Endothelial cell of umbilical vein (primary cell): ENCODE results near the gene MYO1G. TPM values are rescaled to one million over a fixed set of nuclear protein-coding genes. Genes with fewer than 3 reads are reported as not detected.

Experiments used
- BruUV-seq: library from RNA; stranded (reverse); fragments of 400-500 nt; replicated peaks from 2 replicates; lab custom pipeline; 2021; lab: Mats Ljungman, UMichigan
- CTCF ChIA-PET: fragments of 300-600, 350-600 bp; sonication (Branson Sonifier 250); formaldehyde crosslinking; loops from one replicate; lab custom pipeline; 2021; ENCODE audit warnings: antibody characterized with exemption, inconsistent platforms; lab: Charles Lee
- POLR2A ChIA-PET: fragments of 300-600, 350-600 bp; sonication (Branson Sonifier 250); formaldehyde crosslinking; loops from one replicate; lab custom pipeline; 2021; ENCODE audit warnings: antibody characterized with exemption, inconsistent platforms; lab: Charles Lee
- DNase-seq: peaks from one replicate; pipeline ENCODE4 v3.0.0-alpha.2; 2011; ENCODE audit warnings: low read depth, low spot score
- FAIRE-seq: peaks from 2 replicates; lab custom pipeline; 2011; peaks lifted over from hg19 to GRCh38; lab: Jason Lieb, UNC
- H2AFZ ChIP-seq: 2 replicates; pipeline ENCODE4 v1.6.0; 2012; ENCODE audit warnings: low read depth, low read length, control low read depth, inconsistent platforms
- H3K27ac ChIP-seq: 2 replicates; pipeline ENCODE4 v1.5.1; 2011; ENCODE audit warnings: low read depth, mild to moderate bottlenecking, control low read depth, low read length, moderate library complexity; ENCODE audit not compliant: insufficient read depth
- H3K27me3 ChIP-seq, 2 experiments: 2 replicates each; pipeline versions ENCODE4 v1.6.0 to v1.6.1; 2011; ENCODE audit warnings: low read length in 2 of 2, mixed read lengths in 1 of 2; ENCODE audit not compliant: control insufficient read depth in 2 of 2, insufficient read depth in 2 of 2
- H3K36me3 ChIP-seq, 2 experiments: 2 replicates in 1 of 2; 3 replicates in 1 of 2; pipeline ENCODE4 v1.5.1; 2011; ENCODE audit warnings: low read length in 2 of 2, mild to moderate bottlenecking in 1 of 2, moderate library complexity in 1 of 2; ENCODE audit not compliant: control insufficient read depth in 2 of 2, insufficient read depth in 2 of 2; ENCODE audit errors: extremely low read depth in 1 of 2
- H3K4me1 ChIP-seq: 3 replicates; pipeline ENCODE4 v1.5.1; 2011; ENCODE audit warnings: mild to moderate bottlenecking, low read length; ENCODE audit not compliant: control insufficient read depth, insufficient read depth; ENCODE audit errors: extremely low read depth
- H3K4me2 ChIP-seq: 2 replicates; pipeline ENCODE4 v1.6.1; 2011; ENCODE audit warnings: low read length, control low read depth, mixed read lengths; ENCODE audit not compliant: insufficient read depth
- H3K4me3 ChIP-seq, 3 experiments: fragments of 200-600 bp in 1 of 3; sonication (generic), shearing (Covaris generic) in 1 of 3; replicated peaks in 1 of 3; 2 replicates each; pipeline ENCODE4 v1.5.1; 2011 to 2016; ENCODE audit warnings: control low read depth in 3 of 3, low read length in 3 of 3, mild to moderate bottlenecking in 2 of 3, inconsistent platforms in 1 of 3, low read depth in 1 of 3, moderate library complexity in 1 of 3; ENCODE audit not compliant: insufficient read depth in 1 of 3
- H3K79me2 ChIP-seq: 2 replicates; pipeline ENCODE4 v1.6.0; 2012; ENCODE audit warnings: low read length, inconsistent platforms; ENCODE audit not compliant: control insufficient read depth, insufficient read depth
- H3K9ac ChIP-seq: replicated peaks from 2 replicates; pipeline ENCODE3; 2011; ENCODE audit warnings: low read length, control low read depth; ENCODE audit not compliant: insufficient read depth; ENCODE audit errors: extremely low read depth
- H3K9me1 ChIP-seq: replicated peaks from 3 replicates; pipeline ENCODE4 v1.6.0; 2011; ENCODE audit warnings: mild to moderate bottlenecking, low read length; ENCODE audit not compliant: control insufficient read depth, insufficient read depth; ENCODE audit errors: extremely low read depth
- H3K9me3 ChIP-seq: replicated peaks from 2 replicates; pipeline ENCODE4 v1.5.1; 2012; ENCODE audit warnings: low read length, inconsistent platforms; ENCODE audit not compliant: control insufficient read depth, insufficient read depth
- H4K20me1 ChIP-seq: replicated peaks from 2 replicates; pipeline ENCODE3; 2011; ENCODE audit warnings: mild to moderate bottlenecking, low read length; ENCODE audit not compliant: control insufficient read depth, insufficient read depth; ENCODE audit errors: extremely low read depth
- EZH2 ChIP-seq: IDR thresholded peaks from 2 replicates; pipeline ENCODE4 v1.6.1; 2012; ENCODE audit warnings: borderline replicate concordance, low read depth, mild to moderate bottlenecking, moderate library complexity, low read length, inconsistent platforms; ENCODE audit not compliant: severe bottlenecking
- GATA2 ChIP-seq: IDR thresholded peaks from 2 replicates; pipeline ENCODE4 v1.7.0; 2011; ENCODE audit warnings: low read depth, mild to moderate bottlenecking, moderate library complexity, mixed read lengths, low read length; ENCODE audit not compliant: insufficient read length, insufficient read depth
- JUN ChIP-seq: IDR thresholded peaks from 2 replicates; pipeline ENCODE4 v1.6.1; 2011; ENCODE audit warnings: borderline replicate concordance, low read depth; ENCODE audit not compliant: insufficient read length, insufficient read depth
- MYC ChIP-seq: IDR thresholded peaks from one replicate; pipeline ENCODE4 v1.6.1; 2011; ENCODE audit warnings: mild to moderate bottlenecking, low read depth, low read length
- POLR2A ChIP-seq: IDR thresholded peaks from 2 replicates; pipeline ENCODE4 v1.6.1; 2012; ENCODE audit warnings: low read depth, mild to moderate bottlenecking, control low read depth, low read length
- dilution Hi-C: fragments of 300-500 bp; cut with MboI; formaldehyde crosslinking; loops from one replicate; pipeline ENCODE4 v1.15.0; 2019; ENCODE audit warnings: low sequenced_read_pairs; ENCODE audit not compliant: extremely low pct_ligation_motif_present
- intact Hi-C: fragments of 100-400 bp; cut with micrococcal nuclease; formaldehyde crosslinking; loops from one replicate; pipeline ENCODE4 v1.10.0; 2022
- polyA plus RNA-seq, 4 experiments: library from polyadenylated mRNA; depleted of rRNA in 3 of 4; stranded (reverse) in 3 of 4; unstranded in 1 of 4; fragments of >200 nt; gene quantifications; 2 replicates each; pipeline versions ENCODE4 v1.2.1 to v1.2.3, GENCODE V29; 2011 to 2012; ENCODE audit warnings: missing spikeins in 1 of 4
- total RNA-seq: library from RNA; stranded (reverse); gene quantifications from 2 replicates; pipeline ENCODE4 v1.2.3, GENCODE V29; 2021
- TF ChIP-seq, protein P1 (sequence below): IDR thresholded peaks from 2 replicates; pipeline ENCODE4 v1.6.1; 2011; ENCODE audit not compliant: insufficient read depth, insufficient read length
- TF ChIP-seq, protein P2 (sequence below), 2 donors: IDR thresholded peaks; 1 replicate in 1 of 2; 2 replicates in 1 of 2; pipeline ENCODE4 v1.5.1; 2011; ENCODE audit warnings: low read length in 2 of 2, mild to moderate bottlenecking in 2 of 2, moderate library complexity in 2 of 2, control low read depth in 1 of 2, inconsistent platforms in 1 of 2, low read depth in 1 of 2; ENCODE audit not compliant: insufficient read depth in 1 of 2; ENCODE audit errors: extremely low read depth in 1 of 2

MYO1G gene
- total and polyA plus RNA-seq, 2 donors (not counting 3 experiments of a cell fraction or from before 2014, with no cell fraction given): 0.11 TPM; not detected in 1

DNA sequence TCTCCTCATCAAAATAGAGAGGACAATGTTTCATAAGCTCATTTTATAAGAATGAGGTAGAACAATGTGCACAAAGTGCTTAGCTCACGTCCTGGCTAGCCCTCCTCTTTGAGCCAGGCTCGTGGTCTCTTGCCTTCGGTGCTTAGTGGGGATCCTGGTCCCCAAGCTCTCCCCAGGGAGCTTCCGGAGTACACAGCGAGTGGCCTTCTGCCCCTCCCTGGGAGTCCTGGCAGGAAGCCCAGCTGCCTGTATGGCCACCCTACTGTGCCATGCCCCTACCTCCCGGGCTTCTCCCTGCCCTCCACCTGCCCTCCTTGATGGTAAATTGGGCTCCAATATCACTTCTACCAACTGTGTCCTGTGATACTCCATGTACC, 868 bp downstream of the MYO1G start:
- Histone ChIP-seq H3K27ac (no peak overlapping the region), H3K9ac (no peak overlapping the region), H3K9me3 (no peaks in the 10 kb centered on the region), H3K79me2 (no peaks in the 10 kb centered on the region), H3K4me3 (no peak overlapping the region), H4K20me1 (no peaks in the 10 kb centered on the region), H3K36me3 (peaks cover 5 to 6% of the 10 kb centered on the region in 2 experiments), H3K4me1 (no peaks in the 10 kb centered on the region), H3K27me3 (no peaks in the 10 kb centered on the region), H2AFZ (no peak overlapping the region), H3K9me1 (no peaks in the 10 kb centered on the region), H3K4me2 (no peak overlapping the region)
- dilution Hi-C loops (no loop called here), intact Hi-C loops (no loop called here)
- ChIA-PET CTCF (interaction anchor here (0.5 to 10.0 kb wide), 2 partner anchors 22 to 156 kb away, joined by 3 to 585 read pairs; no protein-coding TSS in a partner anchor), POLR2A (no interaction called here)
- DNase-seq (no peak), FAIRE-seq (no peak)
- BruUV-seq: no TSS peak
- TF ChIP-seq, protein P1, sequence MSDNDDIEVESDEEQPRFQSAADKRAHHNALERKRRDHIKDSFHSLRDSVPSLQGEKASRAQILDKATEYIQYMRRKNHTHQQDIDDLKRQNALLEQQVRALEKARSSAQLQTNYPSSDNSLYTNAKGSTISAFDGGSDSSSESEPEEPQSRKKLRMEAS: no peak
- TF ChIP-seq EZH2 (no peak), GATA2 (no peak), JUN (no peak), POLR2A (no peak), MYC (no peak)
- TF ChIP-seq, protein P2, sequence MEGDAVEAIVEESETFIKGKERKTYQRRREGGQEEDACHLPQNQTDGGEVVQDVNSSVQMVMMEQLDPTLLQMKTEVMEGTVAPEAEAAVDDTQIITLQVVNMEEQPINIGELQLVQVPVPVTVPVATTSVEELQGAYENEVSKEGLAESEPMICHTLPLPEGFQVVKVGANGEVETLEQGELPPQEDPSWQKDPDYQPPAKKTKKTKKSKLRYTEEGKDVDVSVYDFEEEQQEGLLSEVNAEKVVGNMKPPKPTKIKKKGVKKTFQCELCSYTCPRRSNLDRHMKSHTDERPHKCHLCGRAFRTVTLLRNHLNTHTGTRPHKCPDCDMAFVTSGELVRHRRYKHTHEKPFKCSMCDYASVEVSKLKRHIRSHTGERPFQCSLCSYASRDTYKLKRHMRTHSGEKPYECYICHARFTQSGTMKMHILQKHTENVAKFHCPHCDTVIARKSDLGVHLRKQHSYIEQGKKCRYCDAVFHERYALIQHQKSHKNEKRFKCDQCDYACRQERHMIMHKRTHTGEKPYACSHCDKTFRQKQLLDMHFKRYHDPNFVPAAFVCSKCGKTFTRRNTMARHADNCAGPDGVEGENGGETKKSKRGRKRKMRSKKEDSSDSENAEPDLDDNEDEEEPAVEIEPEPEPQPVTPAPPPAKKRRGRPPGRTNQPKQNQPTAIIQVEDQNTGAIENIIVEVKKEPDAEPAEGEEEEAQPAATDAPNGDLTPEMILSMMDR (IDR thresholded peaks at IDR 0.05; ENCODE audit: extremely low read depth in 1 of 2, insufficient read depth in 1 of 2, low read depth in 1 of 2, low read length in 2 of 2): no peak
